SK-N-SH (cell line): ENCODE measurements around the gene NOX5. TPM values are rescaled to one million over a fixed set of nuclear protein-coding genes. Genes with fewer than 3 reads are reported as not detected.

Source experiments
- CTCF ChIA-PET: fragments of 300-600, 350-600 bp; formaldehyde crosslinking; extraction: SDS; loops from one replicate; lab custom pipeline; 2021; lab: Yijun Ruan, JAX
- POLR2A ChIA-PET: fragments of 350-600 bp; sonication (Branson Sonifier 250); formaldehyde crosslinking; extraction: SDS; loops from one replicate; lab custom pipeline; 2020; ENCODE audit warnings: antibody characterized with exemption, inconsistent platforms; lab: Yijun Ruan, JAX
- DNase-seq: peaks from one replicate; pipeline ENCODE4 v3.0.0; 2012
- H2AFZ ChIP-seq: fragments of 200-600 bp; sonication (generic); 2 replicates; pipeline ENCODE4 v1.8.1; 2016; ENCODE audit warnings: antibody characterized with exemption, mild to moderate bottlenecking, low read depth
- H3F3A ChIP-seq: fragments of 200-600 bp; sonication (generic); replicated peaks from 2 replicates; pipeline ENCODE3; 2016; ENCODE audit warnings: antibody characterized with exemption, mild to moderate bottlenecking; ENCODE audit not compliant: insufficient read depth
- H3K27ac ChIP-seq, 2 experiments: fragments of 200-500 bp in 1 of 2; fragments of 200-600 bp in 1 of 2; sonication (Bioruptor generic) in 1 of 2; sonication (generic), shearing (Covaris generic) in 1 of 2; 2 replicates each; pipeline versions ENCODE4 v1.5.1 to v1.6.1; 2014 to 2016; ENCODE audit warnings: low read depth in 2 of 2, inconsistent platforms in 1 of 2, low read length in 1 of 2, mild to moderate bottlenecking in 1 of 2, mixed read lengths in 1 of 2
- H3K27me3 ChIP-seq: fragments of 200-600 bp; sonication (generic), shearing (Covaris generic); 2 replicates; pipeline ENCODE4 v1.6.1; 2016; ENCODE audit warnings: mixed run types; ENCODE audit not compliant: insufficient read depth
- H3K36me3 ChIP-seq, 2 experiments: fragments of 200-500 bp in 1 of 2; fragments of 200-600 bp in 1 of 2; sonication (Bioruptor generic) in 1 of 2; sonication (generic) in 1 of 2; replicated peaks in 1 of 2; 2 replicates each; pipeline versions ENCODE3 to v1.5.1; 2014 to 2016; ENCODE audit warnings: low read length in 1 of 2, mild to moderate bottlenecking in 1 of 2; ENCODE audit not compliant: insufficient read depth in 2 of 2, control insufficient read depth in 1 of 2
- H3K4me1 ChIP-seq, 2 experiments: fragments of 200-500 bp in 1 of 2; fragments of 200-600 bp in 1 of 2; sonication (Bioruptor generic) in 1 of 2; sonication (generic), shearing (Covaris generic) in 1 of 2; 2 replicates each; pipeline versions ENCODE4 v1.5.1 to v1.6.1; 2014 to 2016; ENCODE audit warnings: low read depth in 1 of 2, low read length in 1 of 2, mixed run types in 1 of 2; ENCODE audit not compliant: insufficient read depth in 2 of 2, control insufficient read depth in 1 of 2
- H3K4me2 ChIP-seq: fragments of 200-600 bp; sonication (generic), shearing (Covaris generic); 2 replicates; pipeline ENCODE4 v1.6.1; 2017; ENCODE audit warnings: mixed run types
- H3K4me3 ChIP-seq, 2 experiments: fragments of 200-500 bp in 1 of 2; fragments of 200-600 bp in 1 of 2; sonication (Bioruptor generic) in 1 of 2; sonication (generic), shearing (Covaris generic) in 1 of 2; 2 replicates each; pipeline versions ENCODE4 v1.5.1 to v1.8.1; 2014 to 2016; ENCODE audit warnings: low read depth in 2 of 2, inconsistent platforms in 1 of 2, low read length in 1 of 2, mild to moderate bottlenecking in 1 of 2, mixed read lengths in 1 of 2, moderate library complexity in 1 of 2
- H3K79me2 ChIP-seq: fragments of 200-600 bp; sonication (generic); 2 replicates; pipeline ENCODE4 v1.8.1; 2017; ENCODE audit warnings: mild to moderate bottlenecking; ENCODE audit not compliant: insufficient read depth
- H3K9ac ChIP-seq: fragments of 200-600 bp; sonication (generic); 2 replicates; pipeline ENCODE4 v1.6.1; 2017; ENCODE audit warnings: mixed run types
- H3K9me2 ChIP-seq: fragments of 200-600 bp; sonication (generic); 2 replicates; pipeline ENCODE4 v1.6.1; 2017; ENCODE audit warnings: mixed run types
- H3K9me3 ChIP-seq: fragments of 200-600 bp; sonication (generic); 2 replicates; pipeline ENCODE4 v1.6.1; 2017; ENCODE audit warnings: mixed run types, mild to moderate bottlenecking, moderate library complexity
- H4K20me1 ChIP-seq: fragments of 200-600 bp; sonication (generic); 2 replicates; pipeline ENCODE4 v1.6.1; 2017; ENCODE audit warnings: mild to moderate bottlenecking, mixed run types; ENCODE audit not compliant: insufficient read depth
- CHD2 ChIP-seq: fragments of 150-350 bp; IDR thresholded peaks from 2 replicates; pipeline ENCODE4 v1.6.1; 2018; ENCODE audit warnings: low read length; ENCODE audit not compliant: partially characterized antibody
- ELF1 ChIP-seq: IDR thresholded peaks from 2 replicates; pipeline ENCODE4 v1.4.0; 2012
- EP300 ChIP-seq, 2 experiments: IDR thresholded peaks; 2 replicates each; pipeline versions ENCODE4 v1.4.0 to v1.6.1; 2012; ENCODE audit warnings: borderline replicate concordance in 1 of 2, low read depth in 1 of 2, low read length in 1 of 2
- EZH2phosphoT487 ChIP-seq: fragments of 200-600 bp; sonication (generic); IDR thresholded peaks from 2 replicates; pipeline ENCODE4 v1.6.1; 2017; ENCODE audit warnings: low read depth, mixed run types, mild to moderate bottlenecking, antibody characterized with exemption, moderate library complexity, borderline replicate concordance
- FOSL2 ChIP-seq: IDR thresholded peaks from 2 replicates; pipeline ENCODE4 v1.4.0; 2012; ENCODE audit warnings: low read depth, mild to moderate bottlenecking, moderate library complexity, borderline replicate concordance
- FOXJ3 ChIP-seq: sonication (generic); formaldehyde crosslinking; IDR thresholded peaks from 2 replicates; pipeline ENCODE4 v1.5.1; 2020; ENCODE audit warnings: mild to moderate bottlenecking, missing genetic modification reagents
- FOXM1 ChIP-seq: IDR thresholded peaks from 2 replicates; pipeline ENCODE4 v1.4.0; 2012; ENCODE audit warnings: low read depth, mild to moderate bottlenecking
- GABPA ChIP-seq: IDR thresholded peaks from 2 replicates; pipeline ENCODE4 v1.4.0; 2012; ENCODE audit warnings: low read depth, mild to moderate bottlenecking
- GATA2 ChIP-seq: sonication (generic); formaldehyde crosslinking; IDR thresholded peaks from 2 replicates; pipeline ENCODE4 v1.5.0; 2020; ENCODE audit warnings: mild to moderate bottlenecking, missing genetic modification reagents
- JUND ChIP-seq: IDR thresholded peaks from 2 replicates; pipeline ENCODE4 v1.4.0; 2012
- MEF2A ChIP-seq: IDR thresholded peaks from 2 replicates; pipeline ENCODE4 v1.4.0; 2012; ENCODE audit warnings: low read depth, borderline replicate concordance
- MXI1 ChIP-seq: IDR thresholded peaks from 2 replicates; pipeline ENCODE4 v1.6.1; 2012; ENCODE audit warnings: mild to moderate bottlenecking, low read depth, low read length, improper control_type of control experiment
- NFIC ChIP-seq: IDR thresholded peaks from 2 replicates; pipeline ENCODE4 v1.4.0; 2012; ENCODE audit warnings: borderline replicate concordance
- POLR2AphosphoS5 ChIP-seq: IDR thresholded peaks from 2 replicates; pipeline ENCODE4 v1.6.1; 2012; ENCODE audit warnings: low read depth, low read length
- RCOR1 ChIP-seq: fragments of 150-350 bp; IDR thresholded peaks from 2 replicates; pipeline ENCODE4 v1.6.1; 2017; ENCODE audit warnings: antibody characterized with exemption, low read length
- RFX5 ChIP-seq: IDR thresholded peaks from 2 replicates; pipeline ENCODE4 v1.6.1; 2012; ENCODE audit warnings: mild to moderate bottlenecking, improper control_type of control experiment, low read length
- RXRA ChIP-seq: IDR thresholded peaks from 2 replicates; pipeline ENCODE4 v1.4.0; 2012; ENCODE audit warnings: low read depth, mild to moderate bottlenecking, borderline replicate concordance
- SIN3A ChIP-seq: IDR thresholded peaks from 2 replicates; pipeline ENCODE4 v1.6.1; 2012; ENCODE audit warnings: low read depth, mild to moderate bottlenecking, low read length, moderate library complexity, borderline replicate concordance
- SMC3 ChIP-seq: IDR thresholded peaks from 2 replicates; pipeline ENCODE4 v1.6.1; 2012; ENCODE audit warnings: low read depth, low read length, improper control_type of control experiment
- TCF12 ChIP-seq: IDR thresholded peaks from 2 replicates; pipeline ENCODE4 v1.4.0; 2012
- WGBS: methylation state at CpG from one replicate; pipeline ENCODE4 v1.1.6; 2017; ENCODE audit warnings: low lambda C conversion rate; 5-methylcytosine and 5-hydroxymethylcytosine counted together
- polyA plus RNA-seq, 3 experiments: library from polyadenylated mRNA; depleted of rRNA; stranded (reverse); fragments of >200 nt; gene quantifications; 2 replicates each; pipeline ENCODE4 v1.2.3, GENCODE V29; 2012
- TF ChIP-seq, protein P1 (sequence below): IDR thresholded peaks from 2 replicates; pipeline ENCODE4 v1.4.0; 2012; ENCODE audit warnings: low read depth, borderline replicate concordance
- TF ChIP-seq, protein P2 (sequence below): IDR thresholded peaks from 2 replicates; pipeline ENCODE4 v1.4.0; 2012; ENCODE audit warnings: low read depth, borderline replicate concordance
- TF ChIP-seq, protein P3 (sequence below): fragments of 150-350 bp; IDR thresholded peaks from 2 replicates; pipeline ENCODE4 v1.6.1; 2017; ENCODE audit warnings: antibody characterized with exemption, low read length, low read depth, borderline replicate concordance
- TF ChIP-seq, protein P4 (sequence below): IDR thresholded peaks from 2 replicates; pipeline ENCODE4 v1.4.0; 2012; ENCODE audit warnings: low read depth

The NOX5 gene
- polyA plus RNA-seq, 1 of the 3 experiments (the other 2 are of a cell fraction): 0.05 TPM

DNA sequence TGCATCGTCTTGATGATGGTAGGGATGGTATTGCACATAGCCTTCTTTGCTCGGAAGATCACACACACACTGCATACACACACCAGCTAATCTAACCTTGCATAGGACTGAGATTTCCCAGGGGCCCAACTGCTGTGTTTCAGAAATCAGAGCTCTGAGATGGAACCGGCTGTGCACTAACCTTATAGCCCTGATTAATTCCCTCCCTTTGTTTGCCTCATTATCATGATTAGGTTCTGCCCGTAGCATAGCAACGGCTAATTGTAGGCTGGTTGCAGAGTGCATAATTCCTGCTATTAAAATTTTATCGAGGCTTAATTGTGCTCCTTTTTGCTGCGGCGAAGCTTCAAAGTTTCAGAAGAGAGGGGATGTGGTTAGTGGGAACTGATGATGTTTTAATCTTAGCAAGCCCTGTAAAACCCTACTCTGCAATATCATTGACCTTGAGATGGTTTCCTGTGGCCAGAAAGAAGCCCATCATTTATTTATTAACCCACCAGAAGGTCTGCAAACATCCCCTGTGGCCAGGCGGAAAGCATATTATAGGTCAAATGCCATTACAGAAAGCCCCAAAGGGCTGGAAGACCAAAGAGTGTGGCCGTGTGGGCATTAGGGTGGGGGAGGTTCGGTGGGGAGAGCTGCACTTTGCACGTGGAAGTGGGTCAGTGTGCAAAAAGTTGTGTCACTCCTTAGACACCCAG lies 89.7 kb downstream of the NOX5 start:
- Histone ChIP-seq H3K27ac (no peak overlapping the region), H2AFZ (no peak overlapping the region), H3K9me2 (no peaks in the 10 kb centered on the region), H3K4me3 (no peak overlapping the region), H3K4me1 (no peaks in the 10 kb centered on the region), H3K27me3 (no peaks in the 10 kb centered on the region), H3F3A (no peaks in the 10 kb centered on the region), H3K79me2 (no peaks in the 10 kb centered on the region), H3K4me2 (no peak overlapping the region), H4K20me1 (no peaks in the 10 kb centered on the region), H3K36me3 (no peaks in the 10 kb centered on the region), H3K9ac (no peak overlapping the region), H3K9me3 (no peaks in the 10 kb centered on the region)
- TF ChIP-seq RFX5: no peak
- TF ChIP-seq, protein P1, sequence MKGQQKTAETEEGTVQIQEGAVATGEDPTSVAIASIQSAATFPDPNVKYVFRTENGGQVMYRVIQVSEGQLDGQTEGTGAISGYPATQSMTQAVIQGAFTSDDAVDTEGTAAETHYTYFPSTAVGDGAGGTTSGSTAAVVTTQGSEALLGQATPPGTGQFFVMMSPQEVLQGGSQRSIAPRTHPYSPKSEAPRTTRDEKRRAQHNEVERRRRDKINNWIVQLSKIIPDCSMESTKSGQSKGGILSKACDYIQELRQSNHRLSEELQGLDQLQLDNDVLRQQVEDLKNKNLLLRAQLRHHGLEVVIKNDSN: no peak
- no peak for TF ChIP-seq NFIC
- no peak for TF ChIP-seq RXRA
- TF ChIP-seq TCF12: no peak
- no peak for TF ChIP-seq GABPA
- TF ChIP-seq SIN3A: no peak
- TF ChIP-seq, protein P2, sequence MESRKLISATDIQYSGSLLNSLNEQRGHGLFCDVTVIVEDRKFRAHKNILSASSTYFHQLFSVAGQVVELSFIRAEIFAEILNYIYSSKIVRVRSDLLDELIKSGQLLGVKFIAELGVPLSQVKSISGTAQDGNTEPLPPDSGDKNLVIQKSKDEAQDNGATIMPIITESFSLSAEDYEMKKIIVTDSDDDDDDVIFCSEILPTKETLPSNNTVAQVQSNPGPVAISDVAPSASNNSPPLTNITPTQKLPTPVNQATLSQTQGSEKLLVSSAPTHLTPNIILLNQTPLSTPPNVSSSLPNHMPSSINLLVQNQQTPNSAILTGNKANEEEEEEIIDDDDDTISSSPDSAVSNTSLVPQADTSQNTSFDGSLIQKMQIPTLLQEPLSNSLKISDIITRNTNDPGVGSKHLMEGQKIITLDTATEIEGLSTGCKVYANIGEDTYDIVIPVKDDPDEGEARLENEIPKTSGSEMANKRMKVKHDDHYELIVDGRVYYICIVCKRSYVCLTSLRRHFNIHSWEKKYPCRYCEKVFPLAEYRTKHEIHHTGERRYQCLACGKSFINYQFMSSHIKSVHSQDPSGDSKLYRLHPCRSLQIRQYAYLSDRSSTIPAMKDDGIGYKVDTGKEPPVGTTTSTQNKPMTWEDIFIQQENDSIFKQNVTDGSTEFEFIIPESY: no peak
- no peak for TF ChIP-seq CHD2
- no peak for TF ChIP-seq JUND
- no peak for TF ChIP-seq FOXM1
- no peak for TF ChIP-seq EP300 (IDR thresholded peaks at IDR 0.05; ENCODE audit: borderline replicate concordance in 1 of 2, low read depth in 1 of 2, low read length in 1 of 2)
- no peak for TF ChIP-seq RCOR1
- TF ChIP-seq SMC3: no peak
- no peak for TF ChIP-seq ELF1
- ChIA-PET CTCF (interaction anchor here (0.6 to 1.1 kb wide), 3 partner anchors 43 to 194 kb away, joined by 3 read pairs; no protein-coding TSS in a partner anchor), POLR2A (no interaction called here)
- 55% methylated on average over 12 of the region's 12 CpGs for WGBS
- no peak for DNase-seq

DNA sequence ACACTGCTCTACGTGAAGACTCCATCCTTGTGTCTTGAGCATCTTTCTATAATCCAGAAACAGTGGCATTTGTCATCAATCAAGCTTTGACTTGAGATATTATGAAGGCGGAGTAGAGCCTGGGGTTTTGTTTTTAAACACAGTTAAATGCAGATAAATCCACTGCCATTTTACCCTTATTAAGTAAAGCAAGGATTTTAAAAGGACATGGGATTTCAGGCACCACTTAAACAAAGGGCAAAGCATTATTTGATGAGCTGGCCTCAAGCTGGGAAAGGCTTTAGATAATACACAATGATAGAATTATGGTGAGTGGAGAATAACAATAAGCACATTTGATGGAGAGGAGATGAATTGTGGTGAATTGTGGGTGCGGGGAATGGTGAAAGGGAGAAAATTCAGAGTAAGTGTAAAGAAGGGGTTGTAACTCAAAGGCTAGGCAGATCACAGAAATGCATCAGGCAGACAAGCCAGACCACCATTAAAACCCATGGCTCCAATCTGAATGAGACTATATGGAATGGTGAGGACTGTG lies 91.0 kb downstream of the NOX5 start:
- H3K4me1 ChIP-seq: no peaks in the 10 kb centered on the region
- no peak overlapping the region for H3K4me2 ChIP-seq
- H3K9ac ChIP-seq: no peak overlapping the region
- CTCF ChIA-PET: interaction anchor here (0.7 to 1.5 kb wide), 3 partner anchors 13 to 46 kb away, joined by 3 to 4 read pairs (median 3); no protein-coding TSS in a partner anchor
- H3K36me3 ChIP-seq: no peaks in the 10 kb centered on the region
- DNase-seq: no peak
- H3K9me3 ChIP-seq: no peaks in the 10 kb centered on the region
- no peak overlapping the region for H3K4me3 ChIP-seq
- POLR2A ChIA-PET: no interaction called here
- H3K27ac ChIP-seq: no peak overlapping the region
- WGBS: 83% methylated on average over 3 of the region's 3 CpGs
- H3F3A ChIP-seq: no peaks in the 10 kb centered on the region
- no peaks in the 10 kb centered on the region for H4K20me1 ChIP-seq
- H3K9me2 ChIP-seq: no peaks in the 10 kb centered on the region
- no peaks in the 10 kb centered on the region for H3K79me2 ChIP-seq
- peaks cover 9% of the 10 kb centered on the region for H3K27me3 ChIP-seq
- H2AFZ ChIP-seq: no peak overlapping the region
- TF ChIP-seq SIN3A: no peak
- no peak for TF ChIP-seq FOXJ3 (CRISPR knock-in tag)
- no peak for TF ChIP-seq ELF1
- TF ChIP-seq EZH2phosphoT487: no peak
- TF ChIP-seq JUND: no peak
- TF ChIP-seq FOSL2: no peak
- no peak for TF ChIP-seq MEF2A
- TF ChIP-seq SMC3: no peak
- no peak for TF ChIP-seq GATA2 (CRISPR knock-in tag)
- TF ChIP-seq CHD2: no peak
- TF ChIP-seq MXI1: no peak
- TF ChIP-seq POLR2AphosphoS5: no peak
- TF ChIP-seq RFX5: no peak
- TF ChIP-seq, protein P3, sequence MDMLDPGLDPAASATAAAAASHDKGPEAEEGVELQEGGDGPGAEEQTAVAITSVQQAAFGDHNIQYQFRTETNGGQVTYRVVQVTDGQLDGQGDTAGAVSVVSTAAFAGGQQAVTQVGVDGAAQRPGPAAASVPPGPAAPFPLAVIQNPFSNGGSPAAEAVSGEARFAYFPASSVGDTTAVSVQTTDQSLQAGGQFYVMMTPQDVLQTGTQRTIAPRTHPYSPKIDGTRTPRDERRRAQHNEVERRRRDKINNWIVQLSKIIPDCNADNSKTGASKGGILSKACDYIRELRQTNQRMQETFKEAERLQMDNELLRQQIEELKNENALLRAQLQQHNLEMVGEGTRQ: no peak
- TF ChIP-seq, protein P4, sequence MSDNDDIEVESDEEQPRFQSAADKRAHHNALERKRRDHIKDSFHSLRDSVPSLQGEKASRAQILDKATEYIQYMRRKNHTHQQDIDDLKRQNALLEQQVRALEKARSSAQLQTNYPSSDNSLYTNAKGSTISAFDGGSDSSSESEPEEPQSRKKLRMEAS: no peak
